Activated CD4-positive, alpha-beta T cell treated with anti-CD3 and anti-CD28 coated beads for 1 hour (primary cell): ENCODE data around the gene GPC6.

Experiments
- DNase-seq: peaks from one replicate; pipeline ENCODE4 v3.0.0-alpha.2; 2020

The GPC6 gene

DNA sequence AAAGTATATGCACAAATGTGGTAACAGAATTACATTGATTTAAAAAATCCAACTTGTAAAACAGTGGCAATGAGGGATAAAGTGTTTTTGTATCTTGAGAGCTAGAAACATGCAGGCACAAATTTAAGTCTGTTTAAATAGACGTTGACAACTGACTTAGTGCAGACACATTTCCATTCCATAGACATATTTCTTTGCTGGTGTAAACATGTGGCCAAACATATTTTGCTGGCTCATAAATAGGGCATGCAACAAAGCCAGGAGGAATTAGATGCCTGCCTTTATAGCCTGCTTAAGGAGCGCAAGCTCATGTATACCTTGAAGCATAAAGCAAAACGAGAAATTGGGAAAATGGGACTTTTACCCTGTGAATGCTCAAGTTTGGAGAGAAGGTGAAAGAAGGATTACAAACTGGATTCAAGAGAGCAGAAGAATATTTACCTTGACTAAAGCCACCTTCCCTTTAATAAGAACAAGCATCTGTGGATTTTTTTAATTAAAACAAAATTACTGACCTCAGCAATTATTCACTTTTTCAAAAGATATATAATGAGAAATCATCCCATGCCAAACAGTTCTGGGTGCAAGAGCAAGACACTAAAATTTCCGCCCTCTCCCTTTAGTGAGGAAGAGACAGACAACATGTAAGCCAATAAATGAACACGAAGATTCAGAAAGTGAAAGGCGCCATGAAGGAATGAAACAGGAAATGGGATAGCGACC lies 1181.9 kb downstream of the GPC6 start:
- no peak for DNase-seq

- DNase-seq = no peak
Observed at GRCh38 chr13:94411747-94412146, 1185.1 kb downstream of the GPC6 start.

DNA sequence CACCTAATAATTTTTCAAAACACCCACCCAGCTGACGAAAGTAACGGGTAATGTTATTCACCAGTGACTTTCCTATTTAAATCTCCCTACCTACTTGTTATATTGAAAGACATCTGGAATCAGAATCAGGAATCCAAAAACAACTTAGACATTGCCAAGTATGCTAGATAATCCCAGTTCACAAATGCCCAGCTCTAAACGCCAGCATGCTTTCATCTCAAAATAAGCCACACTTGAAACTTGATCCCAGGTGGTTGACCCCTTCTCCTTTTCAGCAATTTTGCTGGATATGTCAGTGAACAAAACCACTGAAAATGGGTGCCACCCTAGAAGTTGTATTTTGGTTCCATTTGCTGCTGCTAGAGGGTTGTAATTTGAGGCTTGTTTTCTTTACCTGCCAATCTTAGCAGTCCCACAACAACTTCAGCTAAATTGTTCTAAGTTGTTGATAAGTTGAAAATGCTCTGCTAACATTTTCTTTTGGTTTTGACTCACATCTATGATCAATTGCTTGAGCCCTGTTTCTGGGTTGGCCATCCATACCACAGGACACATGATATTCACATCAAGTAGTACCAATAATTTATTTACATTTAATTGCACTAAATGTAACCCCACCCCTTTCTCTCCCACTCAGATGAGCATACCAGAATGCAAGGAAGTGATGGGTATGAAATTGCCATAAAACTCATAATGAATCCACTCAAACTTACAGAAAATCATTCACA lies 1186.4 kb downstream of the GPC6 start:
- DNase-seq = no peak

DNA sequence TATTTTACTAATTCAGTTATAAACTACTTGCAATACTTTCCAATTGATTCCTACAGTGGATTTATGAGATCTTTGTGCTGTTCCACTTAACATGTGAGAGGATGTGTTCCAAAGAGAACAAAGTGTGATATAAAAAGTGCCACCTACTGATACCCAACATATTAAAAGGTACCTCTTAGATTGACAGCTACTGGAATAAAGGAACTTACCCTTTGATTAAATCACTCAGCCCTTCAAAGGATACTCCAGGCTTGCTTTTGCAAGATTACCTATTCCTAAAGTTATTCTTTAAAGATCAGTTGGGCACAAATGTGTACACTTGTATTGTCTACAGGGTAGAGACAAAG lies 1187.0 kb downstream of the GPC6 start:
- no peak for DNase-seq

DNA sequence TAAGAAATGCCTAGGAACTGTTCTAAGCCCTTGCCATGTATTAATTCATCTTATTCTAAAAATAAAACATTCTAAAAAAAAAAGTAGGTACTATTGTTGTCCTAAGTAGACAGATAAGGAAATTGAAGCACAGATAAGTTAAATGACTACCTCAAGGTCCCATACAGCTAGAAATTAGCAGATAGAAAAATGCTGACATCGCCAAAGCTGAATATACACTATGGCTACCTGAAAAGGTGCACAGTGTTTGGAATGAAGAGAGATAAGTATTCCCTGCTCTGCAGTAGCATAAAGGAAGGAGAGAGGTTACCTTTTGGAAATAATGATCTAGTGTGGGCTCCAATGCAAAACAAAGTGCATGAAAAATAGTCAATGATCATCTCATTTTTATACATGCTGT lies 1187.5 kb downstream of the GPC6 start:
- DNase-seq = no peak

DNA sequence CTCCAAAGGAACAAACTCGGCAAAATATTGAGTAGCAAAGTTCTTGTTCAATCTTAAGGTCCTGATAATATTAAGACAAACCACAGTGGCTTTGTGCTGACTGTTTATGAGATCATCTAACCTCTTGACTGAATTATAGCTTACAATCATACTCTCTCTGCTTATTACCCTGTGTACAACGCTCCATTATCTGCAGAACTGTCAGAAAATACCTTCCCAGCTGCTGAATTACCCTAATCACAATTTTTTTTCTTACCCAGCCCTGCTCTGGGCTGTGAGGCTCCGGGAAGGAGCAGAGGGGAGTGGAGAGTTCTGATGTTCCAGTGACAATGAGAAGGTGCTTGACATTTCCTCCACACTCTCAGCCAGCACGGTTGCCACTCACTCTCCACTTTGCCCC lies 1188.1 kb downstream of the GPC6 start:
- no peak for DNase-seq

- DNase-seq = no peak
Observed at GRCh38 chr13:94415500-94416237, 1189.1 kb downstream of the GPC6 start.

DNA sequence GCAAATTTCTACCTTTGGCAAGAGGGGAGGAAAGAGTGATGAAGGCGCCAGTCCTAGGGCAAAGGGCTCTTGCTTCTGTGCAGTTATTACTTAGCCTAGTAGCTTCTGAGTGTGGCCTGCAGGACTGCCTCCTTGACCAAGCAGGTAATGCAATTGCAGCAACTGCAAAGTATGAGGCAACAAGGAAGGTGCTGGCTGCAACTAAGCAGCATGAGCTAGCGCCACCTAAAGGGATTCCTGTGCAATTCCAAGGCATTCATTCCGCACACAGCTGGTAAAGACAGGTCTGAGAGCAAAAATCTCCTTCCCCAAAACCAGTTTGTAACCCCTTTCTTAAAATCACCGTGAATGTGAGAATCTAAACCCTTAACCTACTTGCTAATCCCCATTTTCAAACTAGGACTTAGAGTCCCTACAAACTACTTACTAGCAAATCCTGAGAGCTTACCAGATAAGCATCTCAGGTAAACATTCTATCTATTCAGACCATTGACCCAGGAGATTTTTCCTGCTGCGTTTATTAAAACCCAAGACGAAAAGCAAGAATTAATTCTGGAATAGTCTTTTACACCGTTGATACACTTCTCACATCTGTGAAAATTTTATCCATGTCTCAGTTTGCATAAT lies 1190.0 kb downstream of the GPC6 start:
- DNase-seq = no peak

GRCh38 chr13:94417294-94417693 lies 1190.7 kb downstream of the GPC6 start:
- no peak for DNase-seq

DNA sequence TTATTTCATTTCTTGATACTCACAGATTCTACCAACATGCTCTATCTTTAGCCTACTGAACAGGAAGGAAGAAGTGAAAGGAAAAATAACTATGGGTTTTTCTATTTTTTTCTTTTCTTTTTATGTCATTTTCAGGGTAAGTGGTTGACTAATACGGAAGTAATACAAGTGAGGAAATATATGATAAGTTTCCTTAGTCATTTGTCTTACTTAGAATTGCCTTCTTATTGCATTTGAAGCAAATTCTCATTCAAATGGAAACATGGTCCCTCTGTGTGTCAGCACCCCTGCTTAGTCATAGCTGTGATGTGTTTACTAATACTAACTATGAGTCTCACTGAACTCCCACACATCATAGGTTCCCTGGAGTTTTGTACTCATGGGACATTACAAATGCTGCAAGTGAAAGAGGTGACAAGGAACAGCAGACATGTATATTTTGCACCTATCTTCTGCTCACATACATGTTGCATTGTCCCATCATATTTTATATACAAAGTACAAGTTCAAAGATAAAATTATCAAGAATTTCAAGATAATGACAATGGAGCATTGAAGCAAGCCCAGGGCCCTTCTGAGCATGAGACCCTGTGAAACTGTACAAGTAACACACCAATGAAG lies 1192.8 kb downstream of the GPC6 start:
- no peak for DNase-seq

DNA sequence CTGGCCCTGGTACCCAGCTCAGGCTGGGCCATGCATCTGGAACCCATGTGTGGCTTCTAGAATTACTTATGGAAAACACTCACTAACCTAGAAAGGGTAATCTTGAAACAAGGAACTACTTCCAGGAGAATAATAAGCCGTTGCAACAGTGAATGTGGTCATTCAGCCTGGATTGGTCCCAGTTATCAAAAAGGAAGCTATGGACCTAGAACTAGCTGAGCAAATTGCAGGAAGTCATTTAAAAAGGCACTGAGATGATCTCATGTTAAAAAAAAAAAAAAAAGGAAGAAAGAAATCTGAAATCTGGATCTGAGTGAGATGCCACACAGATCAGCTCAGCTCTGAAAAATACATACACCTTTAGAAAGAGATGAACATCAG lies 1193.3 kb downstream of the GPC6 start:
- DNase-seq = no peak

- no peak for DNase-seq
Observed at GRCh38 chr13:94427313-94427953, 1200.8 kb downstream of the GPC6 start.

DNA sequence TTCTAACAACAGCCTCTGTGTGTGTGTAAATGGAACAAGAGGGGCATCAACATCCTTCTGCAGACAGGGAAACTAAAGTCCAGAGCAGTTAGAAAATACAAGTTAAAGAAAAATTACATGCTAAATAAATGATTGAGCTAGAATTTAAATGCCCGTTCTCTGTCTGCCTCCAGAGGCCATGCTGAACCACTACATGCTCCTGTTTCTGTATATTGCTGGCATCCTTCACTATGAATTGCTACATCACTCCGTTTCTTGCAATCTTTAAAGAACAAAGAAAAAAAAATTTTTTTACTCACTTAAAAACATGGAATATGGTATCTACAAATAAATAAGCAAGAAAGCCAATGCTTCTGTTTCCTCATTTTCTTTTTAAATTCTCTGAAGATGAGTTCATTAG lies 1205.0 kb downstream of the GPC6 start:
- no peak for DNase-seq

GRCh38 chr13:94431987-94432386 lies 1205.4 kb downstream of the GPC6 start:
- DNase-seq = no peak

- no peak for DNase-seq
Observed at GRCh38 chr13:94433055-94433961, 1206.7 kb downstream of the GPC6 start.

DNA sequence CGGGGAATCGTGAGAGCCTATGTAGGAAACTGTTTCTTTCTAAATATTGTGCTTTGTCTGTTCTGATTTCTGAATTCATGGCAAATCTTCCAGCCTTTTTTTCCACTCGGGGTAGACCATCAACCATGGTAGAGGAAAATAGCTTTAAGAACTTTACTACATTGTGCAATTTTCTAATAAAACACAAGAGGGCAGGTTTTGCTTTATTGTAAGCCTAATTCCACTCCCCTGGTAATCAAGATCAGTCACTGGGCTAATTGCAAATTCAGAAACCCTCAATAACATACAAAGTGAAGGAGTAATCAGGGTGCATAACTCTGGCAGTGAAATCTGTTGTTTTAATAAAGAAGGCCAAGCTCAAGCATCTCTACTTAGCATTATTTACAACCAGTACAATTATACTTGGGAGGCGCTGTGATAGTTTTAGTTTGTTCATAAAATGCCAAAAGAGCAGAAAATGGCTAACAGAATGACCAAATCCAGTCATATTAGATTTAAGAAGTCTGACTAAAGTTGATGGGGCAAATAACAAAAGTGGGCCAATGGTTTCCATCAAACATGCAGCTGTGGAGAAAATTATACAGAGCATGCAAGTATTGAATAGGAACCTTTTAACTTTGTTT lies 1209.1 kb downstream of the GPC6 start:
- DNase-seq = no peak

- DNase-seq = no peak
Observed at GRCh38 chr13:94444826-94445225, 1218.2 kb downstream of the GPC6 start.

DNA sequence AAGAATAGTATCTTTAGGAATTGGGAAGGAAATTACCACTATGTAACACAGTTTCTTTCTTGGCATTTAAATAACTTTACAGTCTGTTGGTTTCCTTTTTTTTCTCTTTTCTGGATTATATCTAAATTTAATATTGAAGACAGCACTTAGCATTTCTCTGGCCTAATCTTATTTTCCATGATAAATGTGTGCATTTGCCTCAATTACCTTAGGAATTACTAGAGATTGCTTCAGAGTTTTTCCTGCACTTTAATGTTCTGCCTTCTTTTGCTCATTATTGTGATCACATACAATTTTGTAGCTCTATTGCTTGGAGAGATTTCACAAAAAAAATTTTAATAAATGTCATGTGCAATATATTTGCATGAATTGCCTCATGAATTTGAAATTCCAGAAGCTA lies 1227.7 kb downstream of the GPC6 start:
- no peak for DNase-seq

GRCh38 chr13:94454906-94455305 lies 1228.3 kb downstream of the GPC6 start:
- no peak for DNase-seq

DNA sequence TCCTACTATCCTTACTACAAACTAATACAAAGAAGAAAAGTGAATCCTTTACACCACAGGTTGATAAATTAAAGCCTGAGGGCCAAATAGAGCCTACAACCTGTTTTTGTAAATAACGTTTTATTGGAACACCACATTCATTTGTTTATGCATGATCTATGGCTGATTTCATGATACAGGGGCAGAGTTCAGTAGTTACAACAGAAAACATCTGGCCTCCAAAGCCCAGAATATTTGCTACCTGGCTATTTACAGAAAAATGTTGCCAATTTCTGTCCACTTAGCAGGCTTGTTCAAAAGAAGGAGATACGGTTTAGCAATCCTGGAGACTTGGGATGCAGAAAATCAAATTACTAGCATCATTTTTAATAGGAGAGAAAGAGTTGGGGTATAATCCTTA lies 1228.8 kb downstream of the GPC6 start:
- no peak for DNase-seq
